T-helper 2 cell treated with Interferon-gamma antibody and Interleukin-4, amounts not matched to agents 100 ng/mL and 5 ng/mL, for 36 hours (primary cell): ENCODE results near the gene IGLL5. TPM values are rescaled to one million over a fixed set of nuclear protein-coding genes. Genes with fewer than 3 reads are reported as not detected.

Experiments used
- intact Hi-C: fragments of 100-400 bp; cut with micrococcal nuclease; formaldehyde crosslinking; loops from one replicate; pipeline ENCODE4 v1.15.1; 2023
- total RNA-seq: library from RNA; stranded (reverse); gene quantifications from 2 replicates; pipeline ENCODE4 v1.2.3, GENCODE V29; 2022

IGLL5 gene
- total RNA-seq, 1 donor from 2014 or later = not detected

GRCh38 chr22:22936915-22937656 is 49.5 kb downstream of the IGLL5 start:
- intact Hi-C loops = no loop called here

GRCh38 chr22:22937894-22938480 is 50.4 kb downstream of the IGLL5 start:
- intact Hi-C loops = no loop called here

- intact Hi-C loops = no loop called here
Measured at GRCh38 chr22:22938672-22939587, 51.3 kb downstream of the IGLL5 start.

- intact Hi-C loops = loop anchor here (5.0 kb wide), 1 partner anchor 57 kb away; no protein-coding TSS in a partner anchor
Measured at GRCh38 chr22:22939588-22940368, 52.2 kb downstream of the IGLL5 start.

GRCh38 chr22:22940961-22941605 is 53.5 kb downstream of the IGLL5 start:
- intact Hi-C loops = loop anchor here (5.0 kb wide), 1 partner anchor 59 kb away; no protein-coding TSS in a partner anchor

- intact Hi-C loops = loop anchor here (5.0 kb wide), 1 partner anchor 60 kb away; no protein-coding TSS in a partner anchor
Measured at GRCh38 chr22:22941831-22942510, 54.4 kb downstream of the IGLL5 start.

GRCh38 chr22:22942511-22943329 is 55.1 kb downstream of the IGLL5 start:
- intact Hi-C loops = loop anchor here (5.0 kb wide), 1 partner anchor 60 kb away; no protein-coding TSS in a partner anchor

GRCh38 chr22:22943521-22944267 is 56.1 kb downstream of the IGLL5 start:
- intact Hi-C loops = loop anchor here (5.0 kb wide), 1 partner anchor 61 kb away; no protein-coding TSS in a partner anchor

DNA sequence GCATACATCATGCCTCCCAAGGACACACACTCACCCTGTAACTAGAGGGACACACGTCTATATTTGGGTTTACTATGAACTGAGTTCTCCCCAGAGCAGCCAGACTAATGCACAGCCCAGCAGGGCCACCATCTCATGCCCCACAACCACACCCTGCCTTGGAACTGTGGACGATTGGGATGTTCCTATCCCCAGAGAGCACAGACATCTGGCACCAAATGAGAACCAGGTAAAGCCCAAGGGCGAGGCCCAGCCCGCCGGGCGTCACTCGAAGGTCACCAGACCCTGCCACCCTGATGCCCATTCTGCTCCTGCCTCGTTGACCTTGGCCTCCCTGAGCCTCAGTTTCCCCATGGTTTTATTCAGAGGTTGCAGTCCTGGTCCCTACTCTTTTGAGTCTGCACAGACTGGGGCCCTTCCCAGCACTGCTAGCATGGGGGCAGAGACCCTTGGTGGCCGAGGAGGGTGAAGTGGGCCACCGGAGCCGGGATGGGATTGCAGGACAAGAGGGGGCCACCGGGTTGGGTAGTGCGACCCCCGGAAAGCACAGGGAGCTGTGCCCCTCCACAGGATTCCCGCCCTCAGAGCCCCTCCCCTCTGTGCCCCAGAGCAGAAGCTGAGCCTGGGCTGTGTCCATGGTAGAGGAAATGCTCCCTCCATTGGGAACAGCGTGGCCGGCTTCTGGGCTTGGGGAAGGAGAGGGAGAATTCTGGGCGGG is 56.8 kb downstream of the IGLL5 start:
- intact Hi-C loops = loop anchor here (5.0 kb wide), 1 partner anchor 62 kb away; no protein-coding TSS in a partner anchor

DNA sequence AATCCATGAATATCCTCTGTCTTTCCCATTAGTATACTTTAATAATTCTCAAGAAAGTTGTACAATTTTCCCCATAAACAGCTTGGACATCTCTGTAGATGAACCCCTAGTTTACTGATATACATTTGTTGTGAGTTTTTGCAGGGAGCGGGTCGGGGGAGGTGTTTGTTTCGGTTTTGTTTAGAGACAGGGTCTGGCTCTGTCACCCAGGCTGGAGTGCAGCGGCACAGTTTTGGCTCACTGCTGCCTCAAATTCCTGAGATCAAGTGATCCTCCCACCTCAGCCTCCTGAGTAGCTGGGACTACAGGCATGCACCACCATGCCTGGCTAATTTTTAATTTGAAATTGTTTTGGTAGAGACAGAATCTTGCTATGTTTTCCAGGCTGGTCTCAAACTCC is 57.6 kb downstream of the IGLL5 start:
- intact Hi-C loops = no loop called here

Other genes starting within 250 kb of the IGLL5 start
- gene GGTLC2, start 243.2 kb upstream of the IGLL5 start, total RNA-seq = not detected in 2 replicates
- gene GNAZ, start 182.7 kb downstream of the IGLL5 start, total RNA-seq = 0.66 and 0.91 TPM in 2 replicates